HCT116 (cell line): Measurements from ENCODE around the gene DOCK4. TPM values are rescaled to one million over a fixed set of nuclear protein-coding genes. Genes with fewer than 3 reads are reported as not detected.

ENCODE experiments used
- ATAC-seq: fragments of 200-7000 bp; cut with Tn5 transposase; 2 replicates; pipeline ENCODE4 v1.9.1; 2020; ENCODE audit warnings: mild to moderate bottlenecking, moderate library complexity
- BruUV-seq: library from RNA; stranded (reverse); fragments of 400-500 nt; replicated peaks from 2 replicates; lab custom pipeline; 2021; lab: Mats Ljungman, UMichigan
- CTCF ChIA-PET: fragments of 300-600 bp; sonication (Branson Sonifier 250); formaldehyde crosslinking; loops from one replicate; lab custom pipeline; 2021; ENCODE audit warnings: antibody characterized with exemption; lab: Charles Lee
- POLR2A ChIA-PET: fragments of 300-600, 350-600 bp; sonication (Branson Sonifier 250); formaldehyde crosslinking; loops from one replicate; lab custom pipeline; 2021; ENCODE audit warnings: antibody characterized with exemption; lab: Charles Lee
- RAD21 ChIA-PET, 2 experiments: fragments of 300-600 bp; sonication (Branson Sonifier 250); formaldehyde crosslinking; loops; one replicate each; lab custom pipeline; 2023; ENCODE audit warnings: low total read pairs in 2 of 2; ENCODE audit not compliant: uncharacterized antibody in 2 of 2, unreplicated experiment in 2 of 2, low non-redundant PET in 1 of 2; lab: Charles Lee
- DNase-seq: peaks from one replicate; pipeline ENCODE4 v3.0.0-alpha.2; 2010; ENCODE audit warnings: low read depth, low spot score
- H2AFZ ChIP-seq: fragments of 200-600 bp; shearing (Covaris generic), sonication (generic); 2 replicates; pipeline ENCODE4 v1.6.1; 2017; ENCODE audit warnings: low read depth, mixed run types, mixed read lengths, antibody characterized with exemption, low read length; ENCODE audit not compliant: poor library complexity, severe bottlenecking
- H3K27ac ChIP-seq: 2 replicates; pipeline ENCODE4 v1.5.1; 2012; ENCODE audit warnings: low read depth, low read length
- H3K27me3 ChIP-seq: fragments of 200-600 bp; sonication (generic); 2 replicates; pipeline ENCODE4 v1.6.1; 2016; ENCODE audit warnings: mixed run types, low read length, mixed read lengths; ENCODE audit not compliant: insufficient read depth
- H3K36me3 ChIP-seq, 2 experiments: fragments of 200-500 bp in 1 of 2; fragments of 200-600 bp in 1 of 2; sonication (Bioruptor generic) in 1 of 2; sonication (generic) in 1 of 2; 2 replicates each; pipeline versions ENCODE4 v1.5.1 to v1.6.1; 2014 to 2016; ENCODE audit warnings: low read length in 2 of 2, inconsistent platforms in 1 of 2, mixed read lengths in 1 of 2, mixed run types in 1 of 2; ENCODE audit not compliant: insufficient read depth in 2 of 2, control insufficient read depth in 1 of 2
- H3K4me1 ChIP-seq, 2 experiments: fragments of 200-600 bp in 1 of 2; sonication (generic) in 1 of 2; 2 replicates each; pipeline versions ENCODE4 v1.5.1 to v1.6.1; 2012 to 2017; ENCODE audit warnings: low read length in 2 of 2, inconsistent platforms in 1 of 2, mild to moderate bottlenecking in 1 of 2, mixed read lengths in 1 of 2, mixed run types in 1 of 2, moderate library complexity in 1 of 2; ENCODE audit not compliant: insufficient read depth in 2 of 2, control insufficient read depth in 1 of 2
- H3K4me2 ChIP-seq: fragments of 200-600 bp; sonication (generic); 2 replicates; pipeline ENCODE4 v1.6.1; 2017; ENCODE audit warnings: mixed run types, low read length, mixed read lengths
- H3K4me3 ChIP-seq, 2 experiments: fragments of 200-600 bp in 1 of 2; sonication (generic) in 1 of 2; replicated peaks in 1 of 2; 2 replicates each; pipeline ENCODE4 v1.5.1; 2011 to 2016; ENCODE audit warnings: low read length in 2 of 2, control low read depth in 1 of 2, low read depth in 1 of 2, mild to moderate bottlenecking in 1 of 2, mixed read lengths in 1 of 2, mixed run types in 1 of 2
- H3K79me2 ChIP-seq: fragments of 200-600 bp; sonication (generic); 2 replicates; pipeline ENCODE4 v1.6.1; 2017; ENCODE audit warnings: mild to moderate bottlenecking, mixed run types, low read length, moderate library complexity, mixed read lengths; ENCODE audit not compliant: insufficient read depth
- H3K9ac ChIP-seq: fragments of 200-600 bp; sonication (generic); 2 replicates; pipeline ENCODE4 v1.6.1; 2016; ENCODE audit warnings: low read length, mixed read lengths
- H3K9me2 ChIP-seq: fragments of 200-600 bp; sonication (generic), shearing (Covaris generic); 2 replicates; pipeline ENCODE4 v1.6.1; 2017; ENCODE audit warnings: mixed run types, mild to moderate bottlenecking, moderate library complexity; ENCODE audit not compliant: insufficient read depth
- H3K9me3 ChIP-seq, 2 experiments: fragments of 200-500 bp in 1 of 2; fragments of 200-600 bp in 1 of 2; sonication (Bioruptor generic) in 1 of 2; sonication (generic) in 1 of 2; 2 replicates each; pipeline ENCODE4 v1.6.1; 2014 to 2017; ENCODE audit warnings: low read length in 2 of 2, mixed read lengths in 2 of 2, inconsistent platforms in 1 of 2, low read depth in 1 of 2, mild to moderate bottlenecking in 1 of 2, mixed run types in 1 of 2, moderate library complexity in 1 of 2; ENCODE audit not compliant: control insufficient read depth in 1 of 2, insufficient read depth in 1 of 2
- H4K20me1 ChIP-seq: fragments of 200-600 bp; sonication (generic), shearing (Covaris generic); 2 replicates; pipeline ENCODE4 v1.6.1; 2017; ENCODE audit warnings: mixed run types, mild to moderate bottlenecking, moderate library complexity; ENCODE audit not compliant: insufficient read depth
- ATF3 ChIP-seq: IDR thresholded peaks from 2 replicates; pipeline ENCODE4 v1.6.1; 2012
- CBX3 ChIP-seq: IDR thresholded peaks from 2 replicates; pipeline ENCODE4 v1.6.1; 2012; ENCODE audit warnings: low read depth
- CEBPB ChIP-seq: IDR thresholded peaks from 2 replicates; pipeline ENCODE4 v1.6.1; 2012; ENCODE audit warnings: low read depth
- CTCF ChIP-seq, 3 experiments: fragments of 200-600 bp in 1 of 3; sonication (generic) in 1 of 3; IDR thresholded peaks in 2 of 3; conservative IDR thresholded peaks in 1 of 3; 2 replicates each; pipeline ENCODE4 v1.5.1; 2012 to 2017; ENCODE audit warnings: low read depth in 2 of 3, low read length in 2 of 3, antibody characterized with exemption in 1 of 3, borderline replicate concordance in 1 of 3, control low read depth in 1 of 3, mild to moderate bottlenecking in 1 of 3, mixed read lengths in 1 of 3, mixed run types in 1 of 3, moderate library complexity in 1 of 3; ENCODE audit not compliant: insufficient read depth in 1 of 3
- EGR1 ChIP-seq: IDR thresholded peaks from 2 replicates; pipeline ENCODE4 v1.6.1; 2012; ENCODE audit warnings: low read depth
- ELF1 ChIP-seq: IDR thresholded peaks from 2 replicates; pipeline ENCODE4 v1.6.1; 2012; ENCODE audit warnings: low read depth, borderline replicate concordance
- EZH2 ChIP-seq: fragments of 200-600 bp; sonication (generic); IDR thresholded peaks from 2 replicates; pipeline ENCODE4 v1.6.1; 2017; ENCODE audit warnings: antibody characterized with exemption, mixed run types
- JUND ChIP-seq: IDR thresholded peaks from 2 replicates; pipeline ENCODE4 v1.6.1; 2012
- MAX ChIP-seq: IDR thresholded peaks from 2 replicates; pipeline ENCODE4 v1.6.1; 2012
- POLR2A ChIP-seq: IDR thresholded peaks from 2 replicates; pipeline ENCODE4 v1.7.0; 2011; ENCODE audit warnings: borderline replicate concordance; ENCODE audit not compliant: insufficient read depth, insufficient read length; ENCODE audit errors: extremely low read depth
- POLR2AphosphoS5 ChIP-seq: IDR thresholded peaks from 2 replicates; pipeline ENCODE4 v1.6.1; 2011; ENCODE audit warnings: mild to moderate bottlenecking, low read depth, low read length, moderate library complexity
- RAD21 ChIP-seq: IDR thresholded peaks from 2 replicates; pipeline ENCODE4 v1.6.1; 2012; ENCODE audit warnings: low read depth, mild to moderate bottlenecking
- SP1 ChIP-seq: IDR thresholded peaks from 2 replicates; pipeline ENCODE4 v1.6.1; 2012; ENCODE audit warnings: low read depth
- SRF ChIP-seq: IDR thresholded peaks from 2 replicates; pipeline ENCODE4 v1.6.1; 2012; ENCODE audit warnings: low read depth
- TCF7L2 ChIP-seq: IDR thresholded peaks from 2 replicates; pipeline ENCODE4 v1.7.0; 2011; ENCODE audit warnings: borderline replicate concordance, inconsistent platforms; ENCODE audit not compliant: insufficient read depth, insufficient read length; ENCODE audit errors: extremely low read depth
- YY1 ChIP-seq: IDR thresholded peaks from 2 replicates; pipeline ENCODE4 v1.6.1; 2011; ENCODE audit warnings: low read length, low read depth, moderate library complexity, mild to moderate bottlenecking; ENCODE audit not compliant: insufficient replicate concordance; ENCODE audit errors: extremely low read depth
- ZNF274 ChIP-seq: fragments of 200-500 bp; sonication (Bioruptor generic); IDR thresholded peaks from 2 replicates; pipeline ENCODE4 v1.6.1; 2014; ENCODE audit warnings: mild to moderate bottlenecking, low read depth, low read length, inconsistent platforms
- intact Hi-C: fragments of 100-400 bp; cut with micrococcal nuclease; formaldehyde crosslinking; loops from 2 replicates; pipeline ENCODE4 v1.10.0; 2022
- total RNA-seq: library from RNA; stranded (reverse); gene quantifications from one replicate; pipeline ENCODE4 v1.2.1, GENCODE V29; 2021; ENCODE audit not compliant: unreplicated experiment

Gene DOCK4
- total RNA-seq, 1 experiment from 2014 or later, result 2.2 TPM

GRCh38 chr7:111762211-111762610, 444.0 kb downstream of the DOCK4 start:
- Histone ChIP-seq H3K9ac (no peak overlapping the region), H3K9me2 (no peaks in the 10 kb centered on the region), H3K4me3 (no peak overlapping the region), H3K27ac (no peak overlapping the region), H3K4me2 (no peak overlapping the region), H3K4me1 (no peaks in the 10 kb centered on the region), H3K36me3 (no peaks in the 10 kb centered on the region), H4K20me1 (no peaks in the 10 kb centered on the region), H3K27me3 (no peaks in the 10 kb centered on the region), H2AFZ (no peak overlapping the region), H3K79me2 (no peaks in the 10 kb centered on the region), H3K9me3 (no peaks in the 10 kb centered on the region)
- RAD21 ChIA-PET, result no interaction called here
- no TSS peak for BruUV-seq
- CTCF ChIA-PET, result interaction anchor here (1.7 to 3.2 kb wide), 2 partner anchors 93 to 734 kb away, joined by 6 to 40 read pairs; no protein-coding TSS in a partner anchor
- intact Hi-C loops, result no loop called here
- TF ChIP-seq YY1 (no peak), ATF3 (no peak), JUND (no peak), RAD21 (no peak), CBX3 (no peak), EGR1 (no peak), EZH2 (no peak), SRF (no peak)
- POLR2A ChIA-PET, result no interaction called here
- DNase-seq (no peak), ATAC-seq (no peak)

- H3K9me2 ChIP-seq, result no peaks in the 10 kb centered on the region
- H3K27ac ChIP-seq, result no peak overlapping the region
- no peak overlapping the region for H2AFZ ChIP-seq
- no TSS peak for BruUV-seq
- no peak overlapping the region for H3K4me2 ChIP-seq
- POLR2A ChIA-PET, result no interaction called here
- ATAC-seq (no peak), DNase-seq (no peak)
- no peak overlapping the region for H3K4me3 ChIP-seq
- CTCF ChIA-PET, result no interaction called here
- no peaks in the 10 kb centered on the region for H4K20me1 ChIP-seq
- TF ChIP-seq SP1 (no peak), ZNF274 (no peak), POLR2A (no peak), POLR2AphosphoS5 (no peak), MAX (no peak), TCF7L2 (no peak), CEBPB (no peak), CBX3 (no peak), CTCF (IDR thresholded peaks at IDR 0.05 in 2 of 3, conservative IDR thresholded peaks at IDR 0.05 in 1 of 3; ENCODE audit: borderline replicate concordance in 1 of 3, insufficient read depth in 1 of 3, low read depth in 2 of 3, low read length in 2 of 3) (no peak), JUND (no peak), ELF1 (no peak)
- H3K36me3 ChIP-seq, result no peaks in the 10 kb centered on the region
- intact Hi-C loops, result no loop called here
- H3K79me2 ChIP-seq, result no peaks in the 10 kb centered on the region
- H3K9ac ChIP-seq, result no peak overlapping the region
- H3K4me1 ChIP-seq, result no peaks in the 10 kb centered on the region
- no peaks in the 10 kb centered on the region for H3K9me3 ChIP-seq
- RAD21 ChIA-PET, result interaction anchor here in 1 of 2 experiments (0.8 kb wide), 1 partner anchor 26 kb away, joined by 6 read pairs; no protein-coding TSS in a partner anchor
- H3K27me3 ChIP-seq, result no peaks in the 10 kb centered on the region
Measured at GRCh38 chr7:111760043-111760442, 446.2 kb downstream of the DOCK4 start.
